ENCODE data around the gene ORMDL3. TPM values are rescaled to one million over a fixed set of nuclear protein-coding genes. Genes with fewer than 3 reads are reported as not detected.

Gene ORMDL3
- total RNA-seq, 1 experiment from 2014 or later = 58.6 TPM

GRCh38 chr17:39974433-39974832, 47.0 kb upstream of the ORMDL3 start:
- no CpG with 5 or more reads among the region's 5 CpGs for WGBS (ENCODE audit: extremely low coverage, insufficient read length, low lambda C conversion rate)
- no peaks in the 10 kb centered on the region for H3K79me2 ChIP-seq (ENCODE audit: insufficient read depth, low read length)
- H2BK12ac ChIP-seq (ENCODE audit: insufficient read length, low read depth, low read length) = no peak overlapping the region
- no peak overlapping the region for H4K91ac ChIP-seq (ENCODE audit: insufficient read length, low read depth, low read length)
- H2BK120ac ChIP-seq (ENCODE audit: low read depth, low read length, poor library complexity, severe bottlenecking) = no peak overlapping the region
- Mint-ChIP-seq H3K9me3 (no peaks in the 10 kb centered on the region; a peak in 1 of 5 replicates), H3K36me3 (ENCODE audit: insufficient read depth in 1 of 3, low read depth in 3 of 3) (no peaks in the 10 kb centered on the region), H3K4me1 (peaks cover 6 to 10% of the 10 kb centered on the region in 2 experiments), H3K4me3 (no peak overlapping the region), H3K27ac (no peak overlapping the region; a peak in 1 of 7 replicates), H3K27me3 (ENCODE audit: low read depth) (peaks cover 38% of the 10 kb centered on the region)
- H3K18ac ChIP-seq (ENCODE audit: insufficient read length, low read depth, low read length) = no peak overlapping the region
- no peak overlapping the region for H2BK15ac ChIP-seq (ENCODE audit: low read depth, low read length)
- TF ChIP-seq, protein P1, sequence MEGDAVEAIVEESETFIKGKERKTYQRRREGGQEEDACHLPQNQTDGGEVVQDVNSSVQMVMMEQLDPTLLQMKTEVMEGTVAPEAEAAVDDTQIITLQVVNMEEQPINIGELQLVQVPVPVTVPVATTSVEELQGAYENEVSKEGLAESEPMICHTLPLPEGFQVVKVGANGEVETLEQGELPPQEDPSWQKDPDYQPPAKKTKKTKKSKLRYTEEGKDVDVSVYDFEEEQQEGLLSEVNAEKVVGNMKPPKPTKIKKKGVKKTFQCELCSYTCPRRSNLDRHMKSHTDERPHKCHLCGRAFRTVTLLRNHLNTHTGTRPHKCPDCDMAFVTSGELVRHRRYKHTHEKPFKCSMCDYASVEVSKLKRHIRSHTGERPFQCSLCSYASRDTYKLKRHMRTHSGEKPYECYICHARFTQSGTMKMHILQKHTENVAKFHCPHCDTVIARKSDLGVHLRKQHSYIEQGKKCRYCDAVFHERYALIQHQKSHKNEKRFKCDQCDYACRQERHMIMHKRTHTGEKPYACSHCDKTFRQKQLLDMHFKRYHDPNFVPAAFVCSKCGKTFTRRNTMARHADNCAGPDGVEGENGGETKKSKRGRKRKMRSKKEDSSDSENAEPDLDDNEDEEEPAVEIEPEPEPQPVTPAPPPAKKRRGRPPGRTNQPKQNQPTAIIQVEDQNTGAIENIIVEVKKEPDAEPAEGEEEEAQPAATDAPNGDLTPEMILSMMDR (conservative IDR thresholded peaks at IDR 0.05) = no peak
- H3K56ac ChIP-seq (ENCODE audit: insufficient read length, low read depth, low read length) = no peak overlapping the region
- H3K27ac ChIP-seq (ENCODE audit: insufficient read length, low read depth, low read length) = no peak overlapping the region
- H3K27me3 ChIP-seq (ENCODE audit: insufficient read depth, low read length) = no peaks in the 10 kb centered on the region
- no peak overlapping the region for H2AK5ac ChIP-seq (ENCODE audit: insufficient read length, low read length)
- no peak overlapping the region for H3K9ac ChIP-seq (ENCODE audit: extremely low read depth, insufficient read length, low read length)
- no peak overlapping the region for H3K4ac ChIP-seq (ENCODE audit: low read depth, low read length)
- H2AFZ ChIP-seq (ENCODE audit: low read length) = no peak overlapping the region
- DNase-seq = no peak
- H4K8ac ChIP-seq (replicated peaks; ENCODE audit: insufficient read length, low read depth, low read length) = no peak overlapping the region
- H3K9me3 ChIP-seq (ENCODE audit: control insufficient read depth, low read depth, low read length) = no peaks in the 10 kb centered on the region
- H3K14ac ChIP-seq (ENCODE audit: insufficient read depth, low read length) = no peak overlapping the region; the same call in 1 of the 2 replicates
- H2BK20ac ChIP-seq (ENCODE audit: low read depth, low read length, poor library complexity, severe bottlenecking) = no peak overlapping the region
- no peak overlapping the region for H3K4me2 ChIP-seq (ENCODE audit: insufficient read depth, insufficient read length, low read length)
- H2BK5ac ChIP-seq (ENCODE audit: insufficient read length, low read length) = no peak overlapping the region
- no peak overlapping the region for H4K5ac ChIP-seq (ENCODE audit: insufficient read length, low read depth, low read length)
- H3K4me1 ChIP-seq (ENCODE audit: insufficient read depth, low read length) = peaks cover 6% of the 10 kb centered on the region
- H3T11ph ChIP-seq (ENCODE audit: low read length) = no peak overlapping the region
- H3K23ac ChIP-seq (ENCODE audit: insufficient read length, low read depth, low read length) = no peak overlapping the region
- no peaks in the 10 kb centered on the region for H4K20me1 ChIP-seq (ENCODE audit: control insufficient read depth, insufficient read depth, insufficient read length)
- H3K23me2 ChIP-seq (ENCODE audit: insufficient read length, low read depth, low read length, poor library complexity, severe bottlenecking) = no peaks in the 10 kb centered on the region
- no peaks in the 10 kb centered on the region for H3K79me1 ChIP-seq (ENCODE audit: insufficient read depth, low read depth, low read length, poor library complexity, severe bottlenecking)

All from H9 (cell line).